GM19240 (cell line): ENCODE results near the gene ZNF76.
"Not testable (repeated sequence)": the region's sequence is repeated elsewhere in the genome, so short reads cannot be mapped to it uniquely, and the experiment has no call there.

Experiments
- DNase-seq: peaks from one replicate; pipeline ENCODE4 v3.0.0; 2011; ENCODE audit warnings: low spot score; ENCODE audit not compliant: insufficient read length

The ZNF76 gene

DNA sequence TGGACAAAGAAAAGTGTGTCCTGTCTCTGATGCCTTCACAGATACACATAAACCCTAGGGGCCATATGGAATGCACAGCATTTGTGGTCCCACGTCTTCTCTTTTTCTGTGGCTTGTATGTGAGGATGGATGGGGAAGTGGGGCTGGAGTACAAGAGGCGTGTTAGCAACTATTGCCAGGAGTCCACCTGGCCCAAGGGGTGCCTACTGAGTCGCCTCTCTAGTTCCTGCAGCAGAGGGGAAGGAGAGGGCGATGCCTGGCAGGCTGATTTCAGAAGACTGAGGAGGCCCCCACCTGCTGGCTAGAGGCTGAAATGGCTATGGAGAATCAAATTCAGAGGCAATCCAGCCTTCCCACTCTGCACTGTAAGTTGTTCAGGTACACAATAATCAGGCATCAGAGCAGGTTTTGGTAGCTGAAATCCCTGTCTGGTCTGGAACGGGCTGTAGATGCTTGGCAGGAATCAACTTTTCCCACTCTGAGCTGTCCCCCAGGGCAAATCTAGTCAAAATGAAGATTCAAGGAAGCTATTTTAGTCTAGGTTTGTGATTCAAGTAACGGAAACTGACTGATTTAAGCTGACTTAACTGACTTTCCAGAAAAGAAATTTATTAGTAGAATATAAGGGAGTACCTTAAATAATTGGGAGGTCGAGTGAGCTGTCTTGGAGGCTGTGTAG is 68.0 kb downstream of the ZNF76 start:
- DNase-seq: peak; percentile 75

DNA sequence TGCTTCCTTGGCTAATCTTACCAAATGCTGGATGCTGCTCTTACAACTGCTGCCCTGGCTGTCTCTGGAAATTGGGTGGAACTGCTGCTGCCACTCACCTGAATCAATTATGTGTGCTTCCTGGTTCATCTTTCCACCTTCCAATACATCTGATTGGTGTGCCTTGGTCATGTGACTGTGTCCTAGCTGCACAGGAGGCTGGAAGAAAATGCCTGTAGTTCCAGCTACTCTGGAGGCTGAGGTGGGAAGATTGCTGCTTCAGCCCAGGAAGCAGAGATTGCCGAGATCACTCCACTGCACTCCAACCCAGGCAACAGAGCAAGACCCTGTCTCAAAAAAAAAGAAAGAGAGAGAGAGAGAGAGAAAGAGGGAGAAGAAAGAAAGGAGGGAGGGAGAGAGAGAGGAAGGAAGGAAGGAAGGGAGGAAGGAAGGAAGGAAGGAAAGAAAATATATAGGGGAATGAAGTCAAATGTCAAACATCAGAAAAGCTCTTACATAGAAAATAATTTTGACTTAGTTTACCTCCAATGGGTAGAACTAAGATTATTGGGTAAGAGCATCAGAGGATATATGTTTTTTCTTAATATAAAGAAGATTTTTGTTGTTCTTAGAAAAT is 68.7 kb downstream of the ZNF76 start:
- no peak for DNase-seq

DNA sequence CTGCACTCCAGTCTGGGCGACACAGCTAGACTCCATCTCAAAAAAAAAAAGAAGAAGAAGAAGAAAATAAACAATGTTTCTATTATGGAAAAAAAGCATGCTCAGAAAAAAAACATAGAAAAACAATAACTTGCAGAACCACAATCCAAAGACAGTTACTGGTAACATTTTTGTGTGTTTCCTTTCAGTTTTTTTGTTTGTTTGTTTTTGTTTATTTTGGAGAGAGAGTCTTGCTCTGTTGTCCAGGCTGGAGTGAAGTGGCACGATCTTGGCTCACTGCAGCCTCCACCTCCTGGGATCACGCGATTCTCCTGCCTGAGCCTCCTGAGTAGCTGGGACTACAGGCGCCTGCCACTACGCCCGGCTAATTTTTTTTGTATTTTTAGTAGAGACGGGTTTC is 69.4 kb downstream of the ZNF76 start:
- DNase-seq: not testable (repeated sequence)

DNA sequence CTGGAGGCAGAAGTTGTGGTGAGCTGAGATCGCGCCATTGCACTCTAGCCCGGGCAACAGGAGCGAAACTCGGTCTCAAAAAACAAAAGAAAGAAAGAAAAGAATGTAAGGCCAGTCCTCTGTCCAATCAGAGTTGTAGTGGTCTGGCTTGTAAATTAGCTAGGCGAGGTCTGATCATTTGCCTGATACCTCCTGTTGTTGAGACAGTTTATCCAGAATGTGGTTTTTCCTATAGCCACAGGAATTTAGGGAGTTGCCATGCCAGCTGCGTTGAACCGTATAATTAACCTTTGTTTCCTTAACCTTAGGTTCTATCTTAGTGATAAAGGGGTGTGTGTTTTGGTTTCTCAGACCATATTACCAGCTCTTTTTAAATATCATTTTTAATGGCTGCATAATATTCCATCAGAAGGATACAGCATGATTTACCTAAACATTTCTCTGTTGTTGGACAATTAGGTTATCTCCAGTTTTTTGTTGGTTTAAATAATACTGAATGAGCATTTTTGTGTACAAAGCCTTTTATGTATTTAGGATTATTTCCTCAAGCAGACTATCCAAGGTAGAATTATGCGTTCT is 71.1 kb downstream of the ZNF76 start:
- no peak for DNase-seq

- DNase-seq: not testable (repeated sequence)
Measured at GRCh38 chr6:35332074-35332887, 72.7 kb downstream of the ZNF76 start.

DNA sequence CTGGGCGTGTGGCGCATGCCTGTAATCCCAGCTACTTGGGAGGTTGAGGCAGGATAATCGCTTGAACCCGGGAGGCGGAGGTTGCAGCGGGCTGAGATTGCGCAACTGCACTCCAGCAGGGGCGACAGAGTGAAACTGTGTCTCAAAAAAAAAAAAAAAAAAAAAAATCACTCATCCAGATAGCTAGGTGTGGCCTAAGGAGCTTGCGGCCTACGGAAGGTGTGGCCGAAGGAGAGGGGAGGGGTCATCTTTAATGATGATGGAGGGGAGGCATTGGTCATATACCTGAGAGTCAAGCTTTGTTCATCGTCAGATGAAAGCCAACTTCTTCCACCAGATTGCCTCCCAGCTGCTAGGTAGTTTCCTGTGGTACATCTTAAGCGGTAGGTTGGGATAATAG is 82.0 kb downstream of the ZNF76 start:
- no peak for DNase-seq

DNA sequence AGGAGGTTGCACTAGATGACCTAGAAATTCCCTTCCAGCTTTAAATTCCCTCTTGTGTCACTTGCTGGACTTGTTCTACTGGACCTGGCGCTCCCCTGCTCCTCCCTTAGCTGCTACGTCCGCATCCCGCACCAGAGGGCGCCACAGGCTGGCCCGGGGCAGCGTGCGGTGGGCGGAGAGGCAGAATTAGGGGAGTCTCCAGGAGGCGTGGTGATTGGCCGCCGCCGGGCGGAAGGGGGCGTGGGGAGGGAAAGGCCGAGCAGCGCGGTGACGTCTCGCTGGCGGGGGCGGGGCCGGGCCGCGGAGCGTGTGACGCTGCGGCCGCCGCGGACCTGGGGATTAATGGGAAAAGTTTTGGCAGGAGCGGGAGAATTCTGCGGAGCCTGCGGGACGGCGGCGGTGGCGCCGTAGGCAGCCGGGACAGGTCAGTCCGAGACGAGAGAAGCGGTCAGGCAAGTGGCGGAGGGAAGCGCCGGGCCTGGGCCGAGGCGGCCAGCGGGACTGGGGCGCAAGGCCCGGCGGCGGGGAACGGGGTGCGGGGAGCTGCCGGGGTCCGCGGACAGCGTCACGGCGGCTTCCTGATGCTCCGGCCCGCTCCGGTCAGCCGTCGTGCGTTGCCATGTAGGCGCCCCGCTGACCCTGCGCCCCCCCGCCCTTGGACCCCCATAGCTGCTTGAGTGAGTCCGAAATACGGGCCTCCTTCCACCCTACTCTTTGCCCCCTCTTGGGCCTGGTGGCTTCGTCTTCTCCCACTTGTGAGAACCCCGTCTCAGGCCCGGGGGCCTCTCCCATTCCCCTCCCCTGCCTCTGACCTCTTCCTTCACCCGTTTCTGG is 82.9 kb downstream of the ZNF76 start, which contains the start of gene PPARD:
Gene PPARD (plus strand): TSS at position 301 of the 834 bp plus-strand sequence. CDS start 68,530 bp downstream, outside the sequence.
- peak; percentile 99 for DNase-seq

- no peak for DNase-seq
Measured at GRCh38 chr6:35343092-35343834, 83.7 kb downstream of the ZNF76 start.

DNA sequence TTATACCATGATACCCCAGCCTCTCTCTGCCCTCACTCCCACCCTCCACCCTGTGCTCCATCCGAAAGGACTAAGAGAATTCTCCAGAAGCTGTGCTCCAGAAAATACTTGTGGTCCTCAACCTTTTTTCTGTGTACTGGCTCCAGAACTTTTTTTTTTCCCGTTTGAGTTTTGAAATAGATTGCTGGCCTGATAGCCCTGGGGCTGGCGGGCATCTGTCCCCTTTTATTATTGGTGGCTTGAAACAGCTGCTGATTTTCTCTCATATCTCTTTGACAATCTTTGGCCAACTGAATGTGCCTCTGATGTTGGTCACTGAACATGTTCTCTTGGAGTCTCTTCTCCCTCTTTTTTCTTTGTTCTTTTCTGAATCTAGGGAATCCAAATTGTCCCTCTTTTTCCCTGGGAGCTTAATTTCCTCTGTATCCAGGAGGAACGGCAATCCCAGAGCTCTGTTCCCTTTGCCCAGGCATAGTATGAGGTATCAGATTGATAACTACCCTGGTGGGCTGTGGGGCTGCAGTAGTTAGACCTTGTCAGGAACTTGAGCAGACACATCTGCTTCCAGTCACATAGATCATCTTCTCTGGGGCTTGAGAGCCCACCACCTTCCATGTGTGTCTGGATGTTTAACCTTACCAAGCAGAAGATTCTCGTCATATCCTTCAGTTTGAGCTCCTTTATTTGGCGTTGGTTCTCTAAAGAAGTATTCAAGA is 84.5 kb downstream of the ZNF76 start:
- no peak for DNase-seq
